Hypothalamus (tissue), 51 donors: ENCODE measurements around the gene OR1E1.
"Not testable (repeated sequence)": the region's sequence is repeated elsewhere in the genome, so short reads cannot be mapped to it uniquely, and the experiment has no call there.

ENCODE experiments used
- DNase-seq, 51 donors: peaks; one replicate each; lab custom pipeline; 2025; lab: John Stamatoyannopoulos, UW

OR1E1 gene

GRCh38 chr17:3398310-3398709, at the start of gene OR1E1:
TSS of gene OR1E1 (minus strand) at chr17:3398410. CDS start at chr17:3398410, 0 bp downstream.
- DNase-seq = no peak

- DNase-seq = no peak
These were observed 49.4 kb upstream of the OR1E1 start for GRCh38 chr17:3447625-3448024.

GRCh38 chr17:3440451-3440850, 42.2 kb upstream of the OR1E1 start:
- DNase-seq = no peak

GRCh38 chr17:3438368-3438767, 40.2 kb upstream of the OR1E1 start:
- no peak for DNase-seq

DNA sequence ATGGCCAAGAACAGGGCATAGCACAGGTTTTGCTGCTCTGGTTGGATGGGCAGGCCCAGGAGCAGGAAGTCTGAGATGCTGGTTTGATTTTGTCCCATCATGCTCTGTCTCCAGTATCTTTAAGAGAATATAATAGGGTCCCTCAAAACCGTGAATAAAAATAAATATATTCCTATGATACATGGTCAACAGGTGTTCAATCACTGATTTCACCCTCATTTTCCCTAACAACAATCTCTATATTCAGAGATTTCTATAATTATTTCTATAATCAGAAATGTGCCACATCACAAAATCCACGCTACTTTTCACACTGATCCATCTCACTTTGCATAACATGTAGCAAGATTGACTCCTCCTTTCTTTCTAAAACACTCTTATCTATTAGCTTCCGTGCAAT, 35.5 kb upstream of the OR1E1 start, which contains the start of gene OR1E2:
Gene OR1E2 (minus strand): TSS at position 101 of the 400 bp plus-strand sequence. CDS start 0 bp downstream, at position 101.
- no peak for DNase-seq

DNA sequence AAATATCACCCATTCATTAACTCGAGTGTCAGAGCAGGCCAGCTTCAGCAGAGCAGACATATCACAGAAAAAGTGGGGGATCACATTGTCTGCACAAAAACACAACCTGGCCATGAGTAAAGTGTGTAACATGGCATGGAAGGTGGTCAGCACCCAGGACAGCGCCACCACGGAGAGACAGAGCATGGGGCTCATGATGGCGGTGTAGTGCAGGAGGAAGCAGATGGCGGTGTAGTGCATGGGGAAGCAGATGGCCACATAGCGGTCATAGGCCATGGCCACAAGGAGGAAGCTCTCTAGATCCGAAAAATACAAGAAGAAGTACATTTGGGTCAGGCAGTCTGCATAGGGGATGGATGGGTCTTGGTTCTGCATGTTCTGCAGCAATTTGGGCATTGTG, 35.0 kb upstream of the OR1E1 start:
- peak in 3 of 51 donors; percentile 0 to 5 (median 4) for DNase-seq

GRCh38 chr17:3418222-3418621, 20.0 kb upstream of the OR1E1 start:
- no peak for DNase-seq

DNA sequence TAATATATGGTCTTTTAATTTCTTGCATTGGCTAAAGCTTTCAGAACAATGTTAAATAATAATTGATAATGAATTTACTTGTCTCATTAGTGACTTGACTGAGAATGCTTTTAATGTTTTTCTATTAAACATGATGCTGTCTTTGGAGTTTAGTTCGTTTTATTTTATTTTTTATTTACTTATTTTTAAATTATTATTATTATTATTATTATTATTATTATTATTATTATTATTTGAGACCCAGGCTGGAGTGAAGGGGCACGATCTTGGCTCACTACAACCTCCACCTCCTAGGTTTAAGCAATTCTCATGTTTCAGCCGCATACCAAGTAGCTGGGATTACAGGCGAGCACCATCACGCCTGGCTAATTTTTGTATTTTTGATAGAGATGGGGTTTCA, 17.4 kb upstream of the OR1E1 start:
- no peak for DNase-seq

DNA sequence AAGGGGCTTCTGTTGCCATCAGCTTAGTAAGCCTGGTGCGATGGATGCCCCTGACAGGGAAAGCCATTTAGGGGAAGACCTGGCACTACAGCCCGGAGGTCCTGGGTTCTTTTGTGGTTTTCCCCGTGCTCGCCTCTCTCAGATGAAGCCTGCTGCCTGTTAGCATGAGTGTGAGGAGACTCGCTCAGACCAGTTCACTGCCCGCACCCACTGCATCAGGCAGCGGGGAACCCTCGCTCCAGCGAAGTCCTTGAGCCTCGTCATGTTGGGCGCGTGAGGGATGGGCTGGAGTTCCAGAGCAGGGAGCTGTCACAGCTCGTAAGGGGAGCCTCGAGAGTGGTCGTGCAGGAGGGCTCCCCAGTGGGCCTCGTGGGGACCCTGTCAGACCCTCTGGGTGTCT, 14.0 kb upstream of the OR1E1 start:
- not testable (repeated sequence) for DNase-seq

GRCh38 chr17:3411070-3411469, 12.9 kb upstream of the OR1E1 start, which contains the start of gene OR3A3:
TSS of gene OR3A3 (plus strand) at chr17:3411370.
- DNase-seq = no peak

DNA sequence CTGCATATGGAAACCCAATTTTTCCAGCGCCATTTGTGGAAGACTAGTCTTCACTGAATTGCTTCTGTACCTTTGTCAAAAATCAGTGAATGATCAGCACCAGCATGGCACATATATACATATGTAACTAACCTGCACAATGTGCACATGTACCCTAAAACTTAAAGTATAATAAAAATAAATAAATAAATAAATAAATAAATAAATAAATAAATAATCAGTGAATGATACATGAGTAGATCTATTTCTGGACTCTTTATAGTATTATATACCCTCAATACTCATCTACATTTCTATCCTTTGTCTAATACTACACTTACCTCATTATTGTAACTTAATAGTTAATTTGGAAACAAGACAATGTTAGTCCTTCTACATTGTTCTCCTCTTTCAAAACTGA, 5.6 kb upstream of the OR1E1 start:
- not testable (repeated sequence) for DNase-seq

GRCh38 chr17:3401786-3402185, 3.6 kb upstream of the OR1E1 start:
- DNase-seq = no peak

DNA sequence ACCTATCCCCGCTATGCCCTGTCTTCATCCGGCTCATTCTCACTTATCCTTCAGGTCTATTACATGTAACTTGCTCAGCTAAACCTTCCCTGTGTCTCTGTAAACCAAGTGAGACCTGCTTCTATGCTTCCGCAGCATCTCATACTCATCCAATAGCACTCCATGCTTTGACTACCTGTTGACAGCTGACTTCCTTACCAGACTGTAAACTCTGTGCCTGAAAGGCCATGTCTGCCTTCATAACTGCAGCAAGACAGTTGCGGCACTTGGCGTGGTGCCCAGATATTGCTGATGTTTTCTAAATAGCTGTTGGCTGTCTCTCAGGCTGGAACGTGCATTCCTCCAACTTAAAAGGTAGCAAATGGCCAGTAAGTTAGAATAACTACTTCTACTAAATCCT, 1.8 kb upstream of the OR1E1 start:
- DNase-seq = no peak

DNA sequence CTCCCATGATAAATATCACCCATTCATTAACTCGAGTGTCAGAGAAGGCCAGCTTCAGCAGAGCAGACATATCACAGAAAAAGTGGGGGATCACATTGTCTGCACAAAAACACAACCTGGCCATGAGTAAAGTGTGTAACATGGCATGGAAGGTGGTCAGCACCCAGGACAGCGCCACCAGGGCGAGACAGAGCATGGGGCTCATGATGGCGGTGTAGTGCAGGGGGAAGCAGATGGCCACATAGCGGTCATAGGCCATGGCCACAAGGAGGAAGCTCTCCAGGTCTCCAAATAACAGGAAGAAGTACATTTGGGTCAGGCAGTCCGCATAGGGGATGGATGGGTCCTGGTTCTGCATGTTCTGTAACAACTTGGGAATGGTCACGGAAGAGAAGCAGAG, 409 bp downstream of the OR1E1 start:
- not testable (repeated sequence) for DNase-seq

DNA sequence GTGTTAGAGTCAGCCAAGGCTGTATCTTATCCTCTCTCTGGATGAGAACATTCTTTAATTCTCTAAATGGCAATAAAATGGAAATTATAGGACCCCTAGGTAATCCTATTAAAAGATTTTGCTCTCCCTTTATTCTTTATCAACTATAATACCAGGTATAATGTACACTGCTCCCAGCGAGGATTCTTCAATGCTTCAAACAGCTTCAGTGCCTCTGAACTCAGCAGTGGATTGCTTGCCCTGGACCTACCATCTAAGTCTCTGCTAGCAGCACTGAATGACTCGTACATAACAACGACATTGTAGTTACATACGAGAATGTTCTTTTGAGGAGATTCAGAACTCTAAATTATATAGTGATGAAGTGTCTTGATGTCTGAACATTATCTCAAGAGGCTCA, 8.4 kb downstream of the OR1E1 start:
- no peak for DNase-seq

GRCh38 chr17:3385869-3386816, 12.1 kb downstream of the OR1E1 start, which contains the start of gene OR3A2:
TSS of gene OR3A2 (minus strand) at chr17:3386308.
- no peak for DNase-seq

DNA sequence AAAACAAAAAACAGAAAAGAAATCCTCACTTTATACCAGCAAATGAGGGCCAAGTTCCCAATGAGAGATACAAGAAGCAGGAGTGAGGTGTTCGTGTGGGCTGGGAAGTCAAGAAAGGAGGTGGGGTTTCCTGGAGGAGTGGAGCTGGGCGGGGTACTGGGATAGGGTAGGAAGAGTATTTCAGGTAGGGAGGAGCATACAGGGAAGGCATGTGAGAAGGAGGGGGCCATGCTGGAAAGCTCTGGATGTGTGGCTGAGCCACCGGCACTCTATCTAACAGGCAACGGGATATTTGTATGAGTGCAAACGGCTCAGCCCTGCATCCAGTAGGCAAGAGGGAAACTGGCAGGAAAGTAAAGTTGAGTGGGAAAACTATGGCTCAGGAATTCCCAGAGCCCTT, 16.3 kb downstream of the OR1E1 start:
- DNase-seq = no peak

GRCh38 chr17:3378321-3378720, 19.9 kb downstream of the OR1E1 start:
- DNase-seq = no peak

GRCh38 chr17:3371167-3371566, 27.0 kb downstream of the OR1E1 start:
- DNase-seq = not testable (repeated sequence)
